ENCODE results near the gene MNX1.

Gene MNX1

GRCh38 chr7:157009778-157010587 is 480 bp downstream of the MNX1 start:
- no peak overlapping the region for H3K4me3 ChIP-seq (ENCODE audit: low read depth, low read length)
- DNase-seq (ENCODE audit: low read depth, low spot score): no peak
- no peak for TF ChIP-seq CTCF (IDR thresholded peaks at IDR 0.05; ENCODE audit: low read depth, low read length)
- in situ Hi-C loops (cut with HindIII; ENCODE audit: low sequenced_read_pairs): no loop called here

GRCh38 chr7:157009170-157009777 is 1.2 kb downstream of the MNX1 start:
- in situ Hi-C loops (cut with HindIII; ENCODE audit: low sequenced_read_pairs): no loop called here
- no peak for TF ChIP-seq CTCF (IDR thresholded peaks at IDR 0.05; ENCODE audit: low read depth, low read length)
- no peak for DNase-seq (ENCODE audit: low read depth, low spot score)
- H3K4me3 ChIP-seq (ENCODE audit: low read depth, low read length): no peak overlapping the region

GRCh38 chr7:157008206-157009169 is 2.0 kb downstream of the MNX1 start:
- no peak overlapping the region for H3K4me3 ChIP-seq (ENCODE audit: low read depth, low read length)
- in situ Hi-C loops (cut with HindIII; ENCODE audit: low sequenced_read_pairs): no loop called here
- no peak for TF ChIP-seq CTCF (IDR thresholded peaks at IDR 0.05; ENCODE audit: low read depth, low read length)
- no peak for DNase-seq (ENCODE audit: low read depth, low spot score)

- in situ Hi-C loops (cut with HindIII; ENCODE audit: low sequenced_read_pairs): no loop called here
- H3K4me3 ChIP-seq (ENCODE audit: low read depth, low read length): no peak overlapping the region
- no peak for TF ChIP-seq CTCF (IDR thresholded peaks at IDR 0.05; ENCODE audit: low read depth, low read length)
- no peak for DNase-seq (ENCODE audit: low read depth, low spot score)
Measured at GRCh38 chr7:157007470-157008066, 2.9 kb downstream of the MNX1 start.

GRCh38 chr7:157006829-157007469 is 3.5 kb downstream of the MNX1 start:
- no peak for TF ChIP-seq CTCF (IDR thresholded peaks at IDR 0.05; ENCODE audit: low read depth, low read length)
- in situ Hi-C loops (cut with HindIII; ENCODE audit: low sequenced_read_pairs): no loop called here
- DNase-seq (ENCODE audit: low read depth, low spot score): no peak
- no peak overlapping the region for H3K4me3 ChIP-seq (ENCODE audit: low read depth, low read length)

All from astrocyte of the spinal cord (primary cell).